Progenitor cell of endocrine pancreas (in vitro differentiated cells): Measurements from ENCODE around the gene ZNF576. TPM values are rescaled to one million over a fixed set of nuclear protein-coding genes. Genes with fewer than 3 reads are reported as not detected.
"Not testable (repeated sequence)": the region's sequence is repeated elsewhere in the genome, so short reads cannot be mapped to it uniquely, and the experiment has no call there.

Experiments
- DNase-seq: peaks from one replicate; pipeline ENCODE4 v3.0.0; 2021; ENCODE audit warnings: low spot score; ENCODE audit not compliant: unreplicated experiment
- H3K27ac Mint-ChIP-seq: 2 replicates; pipeline ENCODE4 v1.8.0; 2021; ENCODE audit warnings: mild to moderate bottlenecking, moderate library complexity, mixed read lengths
- H3K27me3 Mint-ChIP-seq: 2 replicates; pipeline ENCODE4 v1.8.0; 2021; ENCODE audit warnings: mixed read lengths
- H3K36me3 Mint-ChIP-seq: 2 replicates; pipeline ENCODE4 v1.8.0; 2022; ENCODE audit warnings: mixed read lengths; ENCODE audit not compliant: insufficient read depth
- H3K4me1 Mint-ChIP-seq: 2 replicates; pipeline ENCODE4 v1.8.0; 2021; ENCODE audit warnings: low read depth, mixed read lengths
- H3K4me3 Mint-ChIP-seq: 2 replicates; pipeline ENCODE4 v1.8.0; 2021; ENCODE audit warnings: low read depth, mild to moderate bottlenecking, moderate library complexity, mixed read lengths
- H3K9me3 Mint-ChIP-seq: 2 replicates; pipeline ENCODE4 v1.8.0; 2021; ENCODE audit warnings: low read depth, mixed read lengths
- CTCF ChIP-seq: fragments of 200-600 bp; sonication (generic); IDR thresholded peaks from one replicate; pipeline ENCODE4 v1.5.0; 2021; ENCODE audit warnings: antibody characterized with exemption, mild to moderate bottlenecking; ENCODE audit not compliant: unreplicated experiment
- total RNA-seq: library from RNA; stranded (reverse); gene quantifications from 2 replicates; pipeline ENCODE4 v1.2.1, GENCODE V29; 2021

ZNF576 gene
- total RNA-seq, 1 donor from 2014 or later = 15.4 TPM

- Mint-ChIP-seq H3K27me3 (no peaks in the 10 kb centered on the region), H3K4me1 (peaks cover 6% of the 10 kb centered on the region), H3K36me3 (peaks cover 16% of the 10 kb centered on the region), H3K9me3 (no peaks in the 10 kb centered on the region), H3K27ac (no peak overlapping the region), H3K4me3 (no peak overlapping the region)
- no peak for TF ChIP-seq CTCF
- DNase-seq = no peak
Measured at GRCh38 chr19:43586346-43586745, 10.0 kb upstream of the ZNF576 start.

- H3K4me1 Mint-ChIP-seq, H3K4me3 Mint-ChIP-seq, DNase-seq, H3K27me3 Mint-ChIP-seq, H3K27ac Mint-ChIP-seq, H3K9me3 Mint-ChIP-seq: not testable (repeated sequence)
- peaks cover 16% of the 10 kb centered on the region for H3K36me3 Mint-ChIP-seq
Measured at GRCh38 chr19:43587029-43587428, 9.4 kb upstream of the ZNF576 start.

GRCh38 chr19:43589277-43589676, 7.1 kb upstream of the ZNF576 start:
- Mint-ChIP-seq H3K27ac (no peak overlapping the region), H3K36me3 (peaks cover 25% of the 10 kb centered on the region), H3K4me3 (no peak overlapping the region), H3K9me3 (no peaks in the 10 kb centered on the region), H3K27me3 (no peaks in the 10 kb centered on the region), H3K4me1 (peaks cover 9% of the 10 kb centered on the region)
- DNase-seq = no peak
- TF ChIP-seq CTCF = no peak

- Mint-ChIP-seq H3K4me1 (peaks cover 9% of the 10 kb centered on the region), H3K36me3 (peaks cover 25% of the 10 kb centered on the region), H3K27me3 (no peaks in the 10 kb centered on the region), H3K9me3 (no peaks in the 10 kb centered on the region), H3K4me3 (no peak overlapping the region), H3K27ac (peak overlapping the region; percentile 2)
- DNase-seq = no peak
- TF ChIP-seq CTCF = no peak
Measured at GRCh38 chr19:43589678-43590077, 6.7 kb upstream of the ZNF576 start.

- no peak overlapping the region for H3K27ac Mint-ChIP-seq
- DNase-seq = no peak
- no peak for TF ChIP-seq CTCF
- H3K4me1 Mint-ChIP-seq = peaks cover 17% of the 10 kb centered on the region
- H3K4me3 Mint-ChIP-seq = no peak overlapping the region
- H3K36me3 Mint-ChIP-seq = peaks cover 17% of the 10 kb centered on the region
- H3K27me3 Mint-ChIP-seq = no peaks in the 10 kb centered on the region
- no peaks in the 10 kb centered on the region for H3K9me3 Mint-ChIP-seq
Measured at GRCh38 chr19:43591904-43592772, 4.3 kb upstream of the ZNF576 start.
